Tongue (tissue), 2 donors: ENCODE data around the gene BAK1. TPM values are rescaled to one million over a fixed set of nuclear protein-coding genes. Genes with fewer than 3 reads are reported as not detected.

ENCODE experiments used
- DNase-seq: peaks from one replicate; pipeline ENCODE4 v3.0.0-alpha.2; 2015
- total RNA-seq: library from RNA; depleted of rRNA; stranded (reverse); fragments of >200 nt; gene quantifications from one replicate; pipeline ENCODE4 v1.2.3, GENCODE V29; 2014

The BAK1 gene
- total RNA-seq, 1 donor from 2014 or later, result 15.7 TPM

- no peak for DNase-seq
Measured at GRCh38 chr6:33586108-33586640, 6.1 kb upstream of the BAK1 start.

GRCh38 chr6:33585403-33586107, 5.5 kb upstream of the BAK1 start:
- peak; percentile 91 for DNase-seq

DNA sequence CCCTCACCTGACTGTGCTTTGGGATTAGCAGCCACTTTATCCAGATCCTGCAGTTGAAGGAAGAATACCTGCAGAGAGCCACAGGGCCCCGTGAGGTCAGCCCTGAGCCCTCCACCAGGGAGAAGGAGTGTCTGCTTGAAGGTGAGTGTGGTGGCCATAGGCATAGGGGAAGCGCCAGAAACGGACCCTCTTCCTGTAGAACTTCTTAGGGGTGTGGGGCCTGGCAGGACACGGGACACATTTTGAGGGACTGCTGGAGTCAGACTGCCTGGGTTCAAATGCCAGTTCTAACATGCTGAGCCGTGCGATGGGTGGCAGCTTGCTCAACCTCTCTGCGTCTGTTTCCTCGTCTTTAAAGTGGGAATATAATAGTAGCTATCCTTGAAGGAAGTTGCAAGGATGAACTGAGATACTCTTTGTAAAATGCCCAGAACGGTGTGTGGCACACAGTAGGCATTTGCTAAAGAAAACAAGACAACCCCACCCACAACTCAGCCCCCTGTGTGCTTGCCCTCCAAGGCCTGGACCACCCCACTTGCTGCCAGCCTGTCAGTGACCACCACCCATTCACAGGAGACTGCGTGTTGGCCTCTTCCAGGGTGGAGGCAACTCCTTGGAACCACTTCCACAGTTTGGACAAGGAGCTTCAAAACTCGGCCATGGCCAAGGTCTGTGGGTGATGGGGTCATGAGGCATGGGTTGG, 4.8 kb upstream of the BAK1 start:
- no peak for DNase-seq

- no peak for DNase-seq
Measured at GRCh38 chr6:33583591-33584155, 3.6 kb upstream of the BAK1 start.

- DNase-seq, result no peak
Measured at GRCh38 chr6:33581186-33581585, 1.1 kb upstream of the BAK1 start.

DNA sequence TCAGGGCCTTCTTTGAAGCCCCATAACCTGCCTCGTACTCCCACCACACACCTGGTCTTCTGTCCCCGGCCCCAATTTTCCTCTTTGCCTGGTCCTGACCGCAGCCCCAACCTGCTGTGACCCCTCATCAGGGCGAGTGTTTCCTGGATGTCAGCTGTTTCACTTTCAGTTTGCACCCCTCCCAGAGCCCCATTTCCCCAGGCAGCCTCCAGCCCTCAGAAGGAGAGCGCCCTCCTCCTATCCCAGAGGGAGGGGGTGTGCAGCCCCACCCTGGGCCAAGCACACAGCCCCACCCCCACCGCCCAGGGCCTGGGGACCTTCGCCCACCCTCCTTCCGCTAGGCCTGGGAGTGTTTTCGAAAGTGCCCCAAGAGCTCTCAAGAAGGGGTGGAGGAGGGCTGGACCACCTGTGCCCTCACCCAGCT, 1.5 kb downstream of the BAK1 start:
- no peak for DNase-seq

DNA sequence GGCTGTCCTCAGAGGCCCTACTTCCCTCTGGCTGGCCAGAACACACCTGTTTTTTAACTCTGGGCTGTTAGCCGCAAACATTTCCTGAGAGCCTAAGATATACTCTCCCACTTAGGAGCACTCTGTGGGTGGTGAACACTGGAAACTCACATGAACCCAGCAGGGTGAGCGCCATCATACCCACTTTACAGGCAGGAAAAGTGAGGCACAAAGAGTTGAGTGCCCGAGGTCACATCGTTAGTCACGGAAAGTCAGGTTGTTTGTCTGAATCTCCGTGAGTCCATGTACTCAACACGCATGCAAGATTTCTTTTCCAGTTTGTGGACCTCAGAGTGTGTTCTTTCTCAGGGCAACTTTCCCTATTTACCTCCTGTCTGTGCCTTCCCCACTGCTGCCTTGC, 1.9 kb downstream of the BAK1 start:
- DNase-seq, result no peak

- DNase-seq, result no peak
Measured at GRCh38 chr6:33577718-33578117, 2.4 kb downstream of the BAK1 start.

DNA sequence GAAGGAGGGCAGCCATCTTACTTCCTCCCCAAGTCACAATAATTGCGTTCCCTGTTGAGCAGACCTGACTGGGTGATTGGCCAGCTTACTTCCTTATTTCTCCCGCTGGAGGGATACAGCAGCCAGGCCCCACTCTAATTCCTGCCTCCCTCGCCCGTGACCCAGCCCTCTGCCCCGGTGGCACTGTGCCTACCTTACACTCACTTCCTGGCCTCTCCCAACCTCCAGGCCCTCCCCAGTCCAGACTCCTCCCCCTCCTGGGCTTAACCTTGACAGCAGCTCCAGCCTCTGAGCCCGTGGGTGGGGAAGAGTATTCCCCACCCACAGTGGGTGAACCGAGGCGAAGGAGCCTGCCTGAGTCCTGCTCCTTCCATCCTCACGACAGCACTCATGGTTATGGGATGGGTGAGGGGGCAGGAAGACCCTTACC, 3.0 kb downstream of the BAK1 start:
- no peak for DNase-seq

DNA sequence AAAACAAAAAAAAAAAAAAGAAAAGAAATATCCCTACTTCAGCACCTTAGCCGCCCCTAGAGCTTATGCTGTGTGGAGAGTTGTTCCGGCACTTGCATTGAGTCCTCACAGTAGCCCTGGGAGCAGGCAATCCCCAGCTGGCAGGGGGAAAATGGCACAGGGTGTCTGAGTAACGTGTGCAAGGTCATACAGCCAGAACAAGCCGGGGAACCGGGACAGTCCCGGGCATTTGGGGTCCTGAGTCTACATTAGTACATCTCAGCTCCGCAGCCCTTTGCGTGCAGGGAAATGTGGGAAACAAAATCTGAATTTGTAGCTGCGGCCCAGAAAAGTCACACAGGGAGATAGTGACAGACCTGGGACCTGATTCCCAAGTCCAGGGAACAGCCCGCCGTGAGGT, 3.4 kb downstream of the BAK1 start:
- DNase-seq, result no peak

DNA sequence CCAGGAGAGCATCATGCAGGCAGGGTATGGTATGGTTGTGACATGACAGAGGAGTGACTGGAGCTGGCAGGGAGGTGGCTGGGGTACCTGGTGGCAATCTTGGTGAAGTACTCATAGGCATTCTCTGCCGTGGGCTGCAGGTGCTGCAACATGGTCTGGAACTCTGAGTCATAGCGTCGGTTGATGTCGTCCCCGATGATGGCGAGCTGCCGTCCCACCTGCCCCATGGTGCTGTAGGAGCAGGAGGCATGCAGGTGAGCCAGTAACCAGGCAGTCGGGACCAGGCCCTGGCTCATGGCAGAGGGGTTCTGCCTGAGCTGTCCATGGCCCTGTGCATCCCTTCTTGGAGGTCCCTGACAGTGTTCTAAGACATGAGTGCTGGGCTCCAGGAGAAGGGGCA, 4.9 kb downstream of the BAK1 start:
- DNase-seq, result no peak

DNA sequence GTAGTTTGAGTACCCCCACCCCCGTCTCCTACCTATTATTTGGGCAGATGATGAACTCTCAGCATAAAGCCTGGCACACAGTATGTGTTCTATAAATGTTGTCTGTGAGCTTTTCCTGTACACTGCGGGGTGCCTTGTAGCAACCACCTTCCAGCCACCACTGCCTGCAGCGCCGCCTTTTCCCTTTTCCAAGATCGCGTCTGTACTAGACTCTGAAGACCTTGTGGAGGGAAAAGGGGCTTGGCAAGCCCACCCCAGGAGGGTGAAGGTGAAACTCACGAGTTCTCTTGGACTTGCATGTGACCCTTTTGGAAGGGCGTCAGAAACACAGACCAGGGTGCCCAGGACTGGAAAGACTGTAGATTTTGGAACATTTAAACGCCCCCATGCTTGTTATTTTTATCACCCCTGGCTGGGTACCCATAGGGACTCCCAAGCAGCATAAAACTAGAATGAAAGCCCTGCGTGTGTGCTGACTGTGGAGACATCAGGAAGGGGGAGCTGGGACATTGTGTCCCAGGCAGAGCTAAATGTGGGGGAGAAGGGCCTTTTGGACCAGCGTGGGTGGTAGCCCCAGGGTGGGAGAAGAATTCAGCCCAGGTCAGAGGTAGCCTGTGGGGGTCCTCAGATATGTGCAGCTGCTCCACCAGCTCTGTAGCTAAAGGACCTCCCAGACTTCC, 8.3 kb downstream of the BAK1 start:
- no peak for DNase-seq

DNA sequence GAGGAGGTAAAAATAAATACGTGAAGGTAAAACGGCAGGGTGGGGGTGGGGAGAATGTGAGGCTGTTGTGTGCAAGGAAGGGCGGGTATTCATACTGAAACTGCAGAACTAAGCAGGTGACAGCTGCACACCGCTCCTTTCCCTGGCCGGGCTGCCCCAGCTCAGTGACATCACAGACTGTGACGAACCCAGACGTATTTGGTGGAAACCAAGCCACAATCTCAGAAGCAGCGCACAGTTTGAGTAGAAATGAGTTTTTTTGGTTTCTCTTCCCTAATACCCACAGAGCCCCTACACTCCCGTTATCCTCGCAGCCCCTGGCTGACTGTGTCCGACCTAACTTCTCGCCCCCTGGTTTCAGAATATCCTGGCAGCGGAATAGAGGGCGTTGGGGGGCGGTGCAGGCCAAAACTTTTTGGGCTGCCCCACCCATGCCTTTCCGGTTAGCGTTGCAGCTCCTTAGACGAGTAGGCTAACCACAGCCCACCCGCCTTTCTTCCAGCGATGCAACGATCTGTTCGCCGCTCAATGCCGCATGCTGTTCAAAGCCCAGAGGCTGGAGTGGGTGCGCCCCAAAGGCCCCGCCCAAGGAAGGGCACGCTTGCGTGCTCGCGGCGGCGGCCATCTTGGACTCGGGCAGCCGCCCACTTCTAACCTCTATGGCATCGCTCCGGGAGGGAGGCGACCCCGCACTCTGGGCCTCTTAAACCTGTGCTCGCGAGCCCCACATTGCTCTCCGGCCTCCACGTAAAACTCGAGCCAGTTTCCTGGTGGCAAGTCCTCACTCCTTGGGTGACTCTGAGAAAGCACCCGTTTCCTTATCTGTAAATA, 9.1 kb downstream of the BAK1 start:
- DNase-seq, result peak; percentile 93

DNA sequence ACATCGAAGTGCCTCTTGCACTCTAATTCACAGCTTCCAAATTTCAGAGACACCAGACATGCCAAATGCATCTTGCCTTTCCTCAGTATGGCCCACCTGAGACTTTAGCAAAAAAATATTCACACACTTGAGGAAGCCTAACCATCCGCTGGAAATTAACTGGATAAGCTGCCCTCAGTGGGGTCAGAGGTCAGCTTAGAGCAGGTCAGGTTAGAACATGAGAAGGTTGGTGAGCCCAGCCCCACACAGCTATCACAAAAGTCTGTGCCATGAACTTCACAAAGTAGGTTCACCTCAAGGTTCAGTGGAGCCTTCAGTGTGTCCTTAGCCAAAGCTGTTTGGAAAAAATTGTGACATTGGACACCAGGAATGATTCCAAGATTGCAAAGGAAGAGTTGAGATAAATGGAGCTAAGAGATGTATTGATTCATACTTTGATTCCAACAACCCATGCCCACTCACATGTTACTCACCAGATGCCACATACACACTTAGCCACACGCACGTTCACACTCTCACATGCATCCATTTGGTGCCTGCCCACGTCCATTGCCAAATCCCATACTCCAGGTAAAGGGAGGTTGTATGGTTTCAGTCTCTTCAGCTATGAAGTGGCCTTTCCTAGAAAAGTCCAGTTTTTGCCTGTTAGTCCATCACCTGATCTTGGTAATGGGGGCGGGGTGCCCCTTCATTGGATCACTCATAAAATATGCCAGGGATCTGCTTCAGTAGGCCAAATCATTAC, 11.1 kb downstream of the BAK1 start:
- DNase-seq, result no peak

DNA sequence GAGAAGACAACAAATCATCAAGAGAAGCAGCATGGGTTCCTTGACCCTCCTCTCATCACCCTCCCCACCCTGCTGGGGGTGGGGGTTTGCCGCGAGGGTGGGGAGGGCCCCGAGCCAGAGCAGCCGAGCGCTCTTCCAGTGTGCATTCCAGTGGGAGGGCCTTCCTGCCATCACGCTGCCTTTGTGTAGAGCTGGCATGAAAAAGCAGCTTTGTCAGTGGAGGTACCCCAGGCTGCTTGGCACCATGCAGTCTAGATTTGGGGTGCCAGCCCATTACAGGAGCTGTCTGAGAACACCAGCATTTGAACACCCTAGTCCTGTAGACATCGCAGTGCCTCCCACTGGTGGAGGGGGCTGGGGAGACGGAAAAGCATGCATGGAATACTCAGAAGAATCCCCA, 12.2 kb downstream of the BAK1 start:
- no peak for DNase-seq

DNA sequence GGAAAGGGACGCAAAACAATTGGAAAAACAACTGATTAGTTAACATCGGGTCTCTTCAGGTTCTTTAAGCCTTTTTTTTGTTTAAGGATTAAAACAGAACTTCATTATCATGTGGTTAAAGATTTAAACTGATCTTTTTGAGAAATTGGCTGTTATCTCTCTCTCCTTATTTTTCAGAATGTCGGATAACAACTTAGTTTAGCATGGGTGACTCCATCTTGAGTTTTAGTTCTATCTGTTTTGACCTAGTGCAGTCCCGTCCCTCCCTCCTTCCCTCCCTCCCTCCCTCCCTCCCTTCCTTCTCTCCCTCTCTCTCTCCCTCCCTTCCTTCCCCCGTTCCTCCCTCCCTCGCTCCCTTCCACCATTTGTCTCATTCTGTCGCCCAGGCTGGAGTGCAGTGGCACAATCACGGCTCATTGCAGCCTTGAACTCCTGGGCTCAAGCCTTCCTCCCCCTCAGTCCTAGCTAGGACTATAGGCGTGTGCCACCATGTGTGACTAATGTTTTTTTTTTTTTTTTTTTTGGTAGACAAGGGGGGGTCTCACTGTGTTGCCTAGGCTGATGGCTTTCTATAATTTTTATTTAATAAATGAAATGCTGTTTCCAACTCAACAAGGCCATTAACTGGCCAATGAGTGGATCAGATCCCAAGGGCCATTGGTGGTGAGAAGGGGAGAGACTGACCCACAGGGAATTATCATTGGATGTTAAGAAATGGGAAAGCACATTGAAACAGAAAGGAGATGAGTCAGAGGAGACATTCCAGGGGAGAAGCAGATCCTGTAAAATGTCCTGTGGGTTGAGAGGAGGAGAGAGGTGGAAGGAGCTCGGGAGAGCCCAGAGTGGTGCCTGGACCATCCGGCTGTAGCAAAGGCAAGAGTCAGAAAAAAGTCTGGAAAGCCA, 13.6 kb downstream of the BAK1 start:
- DNase-seq, result no peak

DNA sequence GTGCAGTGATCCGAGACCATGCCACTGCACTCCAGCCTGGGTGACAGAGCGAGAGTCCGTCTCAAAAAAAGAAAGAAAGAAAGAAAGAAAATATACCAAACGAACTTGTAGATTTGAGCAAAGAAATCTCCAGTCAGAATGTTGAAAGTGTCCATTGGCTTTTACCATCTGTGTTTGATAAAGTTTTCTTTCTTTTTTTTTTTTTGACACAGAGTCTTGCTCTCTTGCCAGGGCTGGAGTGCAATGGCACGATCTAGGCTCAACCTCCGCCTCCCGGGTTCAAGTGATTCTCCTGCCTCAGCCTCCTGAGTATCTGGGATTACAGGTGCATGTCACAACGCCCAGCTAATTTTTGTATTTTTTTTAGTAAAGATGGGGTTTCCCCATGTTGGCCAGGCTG, 21.3 kb downstream of the BAK1 start:
- no peak for DNase-seq

DNA sequence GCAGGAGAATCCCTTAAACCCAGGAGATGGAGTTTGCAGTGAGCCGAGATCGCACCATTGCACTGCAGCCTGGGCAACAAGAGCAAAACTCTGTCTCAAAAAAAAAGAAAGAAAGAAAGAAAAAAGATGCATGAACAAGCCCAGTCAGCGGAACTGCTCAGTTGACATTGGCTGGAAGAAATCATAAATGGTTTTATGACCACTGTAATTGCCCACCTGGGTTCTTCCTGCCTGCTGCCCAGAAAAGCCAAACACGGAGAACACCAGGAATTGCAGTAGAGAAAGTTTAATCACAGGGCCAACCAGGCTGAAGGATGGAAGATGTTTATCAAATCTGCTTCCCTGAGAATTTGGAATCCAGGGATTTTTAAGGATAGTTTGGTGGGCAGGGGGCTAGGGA, 22.7 kb downstream of the BAK1 start:
- no peak for DNase-seq

DNA sequence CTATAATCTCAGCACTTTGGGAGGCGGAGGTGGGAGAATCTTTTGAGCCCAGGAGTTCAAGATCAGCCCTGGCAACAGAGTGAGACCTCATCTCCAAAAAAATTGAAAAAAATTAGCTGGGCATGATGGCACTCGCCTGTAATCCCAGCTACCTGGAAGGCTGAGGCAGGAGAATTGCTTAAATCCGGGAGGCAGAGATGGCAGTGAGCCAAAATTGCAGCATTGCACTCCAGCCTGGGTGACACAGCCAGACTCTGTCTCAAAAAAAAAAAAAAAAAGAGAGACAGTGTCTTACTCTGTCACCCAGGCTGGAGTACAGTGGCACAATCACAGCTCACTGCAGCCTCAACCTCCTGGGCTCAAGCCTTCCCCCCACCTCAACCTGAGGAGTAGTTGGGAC, 27.2 kb downstream of the BAK1 start:
- DNase-seq, result peak; percentile 30

DNA sequence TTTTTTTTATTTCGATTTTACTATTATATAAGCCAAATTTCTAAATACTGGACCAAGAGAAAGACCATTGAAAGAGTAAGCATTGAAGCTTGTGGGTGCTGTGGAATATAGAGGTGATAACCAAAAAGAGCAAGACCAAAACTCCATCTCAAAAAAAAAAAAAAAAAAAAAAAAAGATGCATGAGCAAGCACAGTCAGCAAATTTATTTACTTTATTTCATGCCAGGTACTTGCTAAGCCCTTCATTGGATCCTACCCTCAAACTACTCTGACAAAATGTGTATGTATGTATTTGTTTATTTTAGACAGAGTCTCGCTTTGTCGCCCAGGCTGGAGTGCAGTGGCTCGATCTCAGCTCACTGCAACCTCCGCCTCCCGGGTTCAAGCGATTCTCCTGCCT, 27.8 kb downstream of the BAK1 start:
- DNase-seq, result no peak
